Neural progenitor cell (in vitro differentiated cells): Measurements from ENCODE around the gene CNEP1R1.

Experiments
- CTCF ChIP-seq: fragments of 200-600 bp; sonication (generic); IDR thresholded peaks from 2 replicates; pipeline ENCODE4 v1.5.1; 2017; ENCODE audit warnings: antibody characterized with exemption, mild to moderate bottlenecking
- EZH2 ChIP-seq: fragments of 200-600 bp; sonication (generic); IDR thresholded peaks from 2 replicates; pipeline ENCODE4 v1.6.1; 2017; ENCODE audit warnings: antibody characterized with exemption, mild to moderate bottlenecking, moderate library complexity

DNA sequence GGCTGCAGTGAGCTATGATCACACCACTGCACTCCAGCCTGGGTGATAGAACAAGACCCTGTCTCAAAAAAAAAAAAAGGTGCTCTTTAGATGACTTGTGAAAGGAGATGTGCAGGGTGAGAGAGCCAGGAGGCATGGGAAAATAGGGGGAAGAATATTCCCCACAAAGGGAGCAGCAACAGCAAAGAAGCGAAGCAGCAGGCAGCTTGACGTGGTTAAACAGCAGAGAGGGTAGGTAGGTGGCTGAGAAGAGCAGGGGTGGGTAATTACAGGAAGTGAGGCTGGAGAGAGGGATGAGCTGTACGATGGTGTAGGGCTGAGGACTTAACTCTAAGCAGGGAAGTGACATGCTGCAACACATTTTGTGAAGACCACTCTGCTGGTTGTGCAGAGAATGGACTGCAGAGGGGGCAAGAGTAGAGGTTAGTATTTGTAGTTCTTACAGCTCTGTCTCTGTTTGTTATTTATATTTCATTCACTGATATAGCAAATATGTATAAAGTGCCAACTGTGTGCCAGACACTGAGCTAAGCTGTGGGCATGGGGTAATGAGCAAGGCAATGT, 42.3 kb downstream of the CNEP1R1 start:
- TF ChIP-seq CTCF (peak; percentile 55), EZH2 (no peak)
